Stimulated activated CD4-positive, alpha-beta T cell treated with anti-CD3 and anti-CD28 coated beads, Interleukin-4, amount 100 ng/mL, for 1 hour (primary cell): ENCODE measurements around the gene TAF1D.
"Not testable (repeated sequence)": the region's sequence is repeated elsewhere in the genome, so short reads cannot be mapped to it uniquely, and the experiment has no call there.

ENCODE experiments used
- DNase-seq: peaks from one replicate; pipeline ENCODE4 v3.0.0-alpha.2; 2020

The TAF1D gene, protein sequence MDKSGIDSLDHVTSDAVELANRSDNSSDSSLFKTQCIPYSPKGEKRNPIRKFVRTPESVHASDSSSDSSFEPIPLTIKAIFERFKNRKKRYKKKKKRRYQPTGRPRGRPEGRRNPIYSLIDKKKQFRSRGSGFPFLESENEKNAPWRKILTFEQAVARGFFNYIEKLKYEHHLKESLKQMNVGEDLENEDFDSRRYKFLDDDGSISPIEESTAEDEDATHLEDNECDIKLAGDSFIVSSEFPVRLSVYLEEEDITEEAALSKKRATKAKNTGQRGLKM

DNA sequence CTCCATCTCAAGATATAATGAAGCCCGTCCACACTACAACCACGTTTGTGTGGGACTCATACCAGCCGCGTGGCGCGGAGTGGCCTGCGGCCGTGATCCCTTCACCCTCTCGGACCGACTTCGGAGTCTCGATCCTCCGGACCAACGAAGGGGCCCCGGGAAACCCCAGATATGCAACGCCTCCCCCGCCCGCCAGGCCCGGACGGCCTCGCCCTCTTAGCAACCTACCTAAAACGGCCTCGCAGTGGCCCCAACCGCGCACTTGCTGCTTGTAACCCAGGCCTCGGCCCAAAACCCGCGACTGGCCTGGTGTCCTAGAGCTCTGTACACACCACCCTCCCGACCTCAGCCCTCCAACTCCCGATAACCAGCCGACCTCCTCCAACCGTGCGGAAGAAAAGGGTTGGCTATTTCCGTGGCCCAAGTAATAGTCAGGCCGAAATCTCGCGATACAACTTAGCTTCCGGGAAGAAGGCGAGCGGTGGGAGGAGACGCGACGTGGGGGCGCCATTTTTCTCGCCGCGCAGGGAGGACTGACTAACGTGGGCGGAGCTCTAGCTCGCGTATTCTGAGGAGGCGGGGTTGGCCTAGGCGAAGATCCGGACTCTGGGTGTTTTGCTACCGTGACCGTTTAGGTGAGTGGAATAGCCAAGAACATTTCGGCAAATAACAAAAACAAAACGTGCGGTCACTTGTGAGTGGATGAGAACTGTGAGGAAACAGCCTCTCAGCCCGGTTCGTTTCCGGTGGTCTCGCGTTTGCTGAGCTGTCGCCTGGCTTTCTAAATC lies at the start of gene TAF1D, which contains the start of gene C11orf54:
Gene TAF1D (minus strand): TSS at position 402 of the 788 bp plus-strand sequence. CDS start 2,191 bp downstream, outside the sequence.
Gene C11orf54 (plus strand): TSS at position 579 of the 788 bp plus-strand sequence. CDS start 5,722 bp downstream, outside the sequence.
- DNase-seq: peak; percentile 93

DNA sequence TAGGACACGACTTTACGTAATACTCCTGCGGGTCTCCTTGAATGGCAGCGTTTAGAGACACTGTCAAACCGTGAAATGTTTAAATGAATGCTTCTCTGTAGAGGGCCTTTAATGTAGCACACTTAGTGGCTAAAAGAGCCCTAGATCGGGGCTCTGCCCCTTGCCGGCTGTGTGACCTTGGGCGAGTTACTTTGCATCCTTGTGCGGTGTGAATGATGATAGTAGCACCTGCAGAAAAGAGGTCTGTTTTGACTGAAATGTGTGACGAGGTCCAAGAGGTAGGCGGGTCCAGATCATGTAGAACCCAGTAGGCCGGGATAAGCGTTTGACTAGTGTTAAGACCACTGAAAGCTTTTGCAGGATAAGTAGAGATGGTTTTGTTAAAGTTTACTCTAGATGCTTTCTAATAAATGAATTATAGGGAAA lies 43.7 kb upstream of the TAF1D start:
- no peak for DNase-seq

DNA sequence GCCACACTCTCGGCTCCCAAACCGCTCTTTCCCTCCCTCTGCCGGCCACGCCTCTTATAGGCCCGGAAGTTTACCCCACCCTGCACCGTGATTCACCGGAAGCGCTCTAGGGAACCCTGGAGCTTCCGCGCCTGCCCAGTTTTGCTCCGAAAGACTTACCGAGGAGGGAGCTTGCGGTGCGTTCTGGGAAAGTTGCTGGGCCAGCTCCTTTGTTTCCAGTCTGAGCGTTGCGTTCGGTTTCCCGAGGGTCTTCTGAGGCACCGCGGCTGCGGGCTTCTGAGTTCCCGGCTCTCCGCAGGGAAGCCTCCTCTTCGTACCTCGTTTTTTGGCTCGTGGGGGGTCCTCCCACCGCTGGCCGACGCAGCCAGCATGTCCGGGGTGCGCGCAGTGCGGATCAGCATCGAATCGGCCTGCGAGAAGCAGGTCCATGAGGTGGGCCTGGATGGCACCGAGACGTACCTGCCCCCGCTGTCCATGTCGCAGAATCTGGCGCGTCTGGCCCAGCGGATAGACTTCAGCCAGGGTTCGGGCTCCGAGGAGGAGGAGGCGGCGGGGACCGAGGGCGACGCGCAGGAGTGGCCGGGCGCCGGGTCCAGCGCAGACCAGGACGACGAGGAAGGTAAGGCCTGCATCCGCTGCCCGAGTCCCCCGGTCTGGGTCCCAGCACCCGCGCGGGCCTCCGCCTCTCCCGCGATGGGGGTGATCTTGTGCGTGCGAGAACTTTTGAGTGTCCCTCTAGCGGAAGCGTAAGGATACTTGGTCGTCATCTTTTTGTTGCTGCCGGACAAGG lies 43.0 kb upstream of the TAF1D start, which contains the start of gene MED17:
Gene MED17 (plus strand): TSS at position 138 of the 790 bp plus-strand sequence. CDS start 232 bp downstream, at position 370.
- peak; percentile 88 for DNase-seq

DNA sequence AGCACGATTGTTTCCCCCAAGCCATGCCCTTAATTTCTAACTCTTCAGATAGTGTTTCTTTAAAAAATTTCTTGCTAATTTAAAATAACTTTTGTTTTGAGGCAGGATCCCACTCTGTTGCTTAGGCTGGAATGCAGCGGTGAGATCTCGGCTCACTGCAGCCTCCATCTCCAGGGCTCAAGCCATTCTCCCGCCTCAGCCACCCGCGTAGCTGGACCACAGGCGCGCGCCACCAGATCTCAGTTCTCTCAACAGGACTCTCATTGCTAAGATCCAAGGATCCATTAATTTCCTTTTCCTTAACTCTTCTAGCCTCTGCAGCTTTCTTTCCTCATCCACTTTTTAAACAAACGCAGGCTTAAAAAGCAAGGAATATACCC lies 42.5 kb upstream of the TAF1D start:
- no peak for DNase-seq

DNA sequence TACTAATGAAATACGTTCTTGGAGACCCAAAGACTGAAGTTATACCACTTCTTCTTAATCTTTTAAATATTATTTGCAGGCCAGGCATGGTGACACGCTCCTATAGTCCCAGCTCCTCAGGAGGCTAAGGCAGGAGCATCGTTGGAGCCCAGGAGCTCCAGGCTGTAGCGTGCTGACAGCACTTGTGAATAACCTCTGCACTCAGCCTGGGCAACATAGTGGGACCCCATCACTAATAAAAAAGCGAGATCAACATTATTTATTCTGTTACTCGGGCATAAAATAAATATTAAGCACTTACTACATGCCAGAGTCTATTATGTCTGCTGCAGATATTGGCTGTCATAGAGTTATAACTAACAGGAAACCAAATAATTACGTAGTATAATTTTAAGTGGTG lies 42.1 kb upstream of the TAF1D start:
- no peak for DNase-seq

DNA sequence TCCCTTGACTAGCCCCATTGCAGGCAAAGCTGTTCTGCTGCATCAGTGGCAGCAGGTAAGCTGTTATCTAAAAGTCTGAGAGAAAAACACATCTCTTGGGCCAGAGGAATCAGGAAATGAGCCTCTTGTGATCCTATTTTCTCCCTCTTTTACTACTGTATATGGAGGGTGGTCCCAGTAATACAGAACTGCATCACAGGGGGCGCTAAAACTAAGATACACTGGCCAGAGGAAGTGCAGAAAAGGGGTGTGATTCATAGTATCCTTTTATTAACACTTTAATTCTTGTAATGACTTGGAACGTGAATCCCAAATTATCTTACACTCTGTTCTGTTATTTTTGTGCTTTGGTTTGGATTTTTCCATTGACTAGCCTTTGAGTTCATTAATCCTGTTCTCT lies 34.0 kb upstream of the TAF1D start:
- DNase-seq: no peak

DNA sequence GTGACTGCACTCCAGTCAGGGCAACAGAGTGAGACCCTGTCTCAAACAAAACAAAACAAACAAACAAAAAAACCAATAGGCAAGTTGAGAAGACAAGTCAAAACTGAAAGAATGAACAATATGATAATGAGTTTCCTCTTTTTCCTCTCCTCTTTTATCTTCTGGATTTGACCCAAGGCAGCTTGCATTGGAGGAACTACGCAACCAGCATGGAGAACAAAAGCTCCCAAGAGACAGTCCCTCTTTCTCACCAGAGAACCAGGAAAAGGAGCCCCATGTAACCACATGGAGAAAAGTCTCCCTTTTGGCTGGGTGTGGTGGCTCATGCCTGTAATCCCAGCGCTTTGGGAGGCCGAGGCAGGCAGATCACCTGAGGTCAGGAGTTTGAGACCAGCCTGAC lies 33.3 kb upstream of the TAF1D start:
- not testable (repeated sequence) for DNase-seq

DNA sequence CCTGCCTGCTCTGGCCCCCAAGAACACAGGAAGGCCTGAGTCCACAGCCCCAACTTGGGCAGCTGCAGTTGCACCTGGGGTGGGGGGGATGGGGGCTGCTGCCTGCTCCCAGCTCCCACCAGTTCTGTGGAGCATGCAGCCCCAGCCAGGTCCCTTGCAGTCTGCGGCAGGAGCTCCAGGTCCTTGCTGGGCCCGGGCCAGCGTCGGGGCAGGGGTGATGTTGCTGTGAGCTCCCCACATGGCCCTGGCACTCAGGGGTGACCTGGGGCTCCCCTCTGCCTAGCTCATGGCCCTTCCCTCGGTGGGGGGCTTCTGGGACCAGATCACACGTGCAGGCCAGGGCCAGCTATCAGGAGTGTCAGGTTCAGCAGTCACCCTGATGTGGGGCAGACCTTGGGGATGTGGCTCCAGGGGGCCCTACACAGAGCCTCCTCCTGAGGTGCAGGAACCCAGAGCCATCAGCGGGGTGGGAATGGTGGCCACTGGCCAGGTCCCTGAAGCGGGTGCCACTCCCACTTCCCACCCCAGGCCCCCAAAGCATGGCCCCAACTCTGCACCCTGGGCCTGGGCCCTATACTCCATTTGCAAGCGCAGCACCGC lies 32.4 kb upstream of the TAF1D start:
- DNase-seq: no peak

DNA sequence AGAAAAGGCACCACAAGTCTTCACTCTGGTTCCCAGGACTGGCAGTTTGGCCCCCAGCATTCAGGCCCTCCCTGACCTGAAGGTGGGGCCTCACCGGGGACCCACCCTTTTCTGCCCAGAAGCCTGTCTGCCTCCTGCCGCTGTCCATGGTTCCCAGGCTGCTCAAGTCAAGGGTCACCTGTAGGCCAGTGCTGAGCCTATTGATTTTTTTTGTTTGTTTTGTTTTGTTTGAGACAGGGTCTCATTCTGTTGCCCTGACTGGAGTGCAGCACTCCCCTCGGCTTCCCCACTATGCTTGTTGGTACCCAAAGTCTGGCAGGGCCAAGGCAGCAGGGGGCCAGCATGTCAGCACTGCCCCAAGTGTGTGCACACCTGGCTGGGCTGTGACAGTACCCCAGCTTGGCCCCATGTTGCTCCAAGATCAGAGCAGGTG lies 31.8 kb upstream of the TAF1D start:
- DNase-seq: no peak

DNA sequence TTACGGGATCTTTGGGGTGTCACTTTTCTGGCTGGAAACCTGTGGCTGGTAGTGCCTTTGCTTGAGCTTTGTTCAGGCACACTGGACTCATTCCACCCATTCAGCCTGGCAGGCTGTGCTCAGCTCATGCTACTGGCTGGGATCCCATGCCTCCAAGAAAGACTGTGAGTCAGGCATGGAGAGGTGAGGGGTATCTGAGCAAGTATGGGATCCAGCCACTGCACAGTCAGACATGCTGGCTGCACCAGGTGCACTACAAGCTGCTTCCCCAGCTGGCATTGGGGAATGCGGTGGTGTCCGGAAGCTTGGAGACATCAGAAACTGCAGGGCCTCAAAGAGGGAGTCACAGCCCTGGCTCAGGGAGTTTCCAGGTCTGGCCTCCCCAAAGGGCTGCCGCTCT lies 30.8 kb upstream of the TAF1D start:
- no peak for DNase-seq

DNA sequence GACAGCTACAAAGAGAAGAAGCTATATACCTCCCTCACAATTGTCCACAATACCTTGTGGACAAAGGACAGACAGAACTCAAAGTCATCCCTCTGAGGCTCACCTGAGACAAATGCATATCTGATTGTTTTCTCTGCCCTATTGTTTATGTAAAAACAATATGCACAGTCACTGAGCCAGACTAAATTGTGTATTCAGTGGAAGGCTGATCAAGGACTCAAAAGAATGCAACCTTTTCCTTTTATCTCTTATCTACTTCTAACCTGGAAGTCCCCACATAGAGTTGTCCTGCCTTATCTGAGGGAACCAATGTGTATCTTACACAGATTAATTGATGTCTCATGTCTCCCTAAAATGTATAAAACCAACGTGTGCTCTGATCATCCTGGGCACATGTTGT lies 28.9 kb upstream of the TAF1D start:
- DNase-seq: no peak

DNA sequence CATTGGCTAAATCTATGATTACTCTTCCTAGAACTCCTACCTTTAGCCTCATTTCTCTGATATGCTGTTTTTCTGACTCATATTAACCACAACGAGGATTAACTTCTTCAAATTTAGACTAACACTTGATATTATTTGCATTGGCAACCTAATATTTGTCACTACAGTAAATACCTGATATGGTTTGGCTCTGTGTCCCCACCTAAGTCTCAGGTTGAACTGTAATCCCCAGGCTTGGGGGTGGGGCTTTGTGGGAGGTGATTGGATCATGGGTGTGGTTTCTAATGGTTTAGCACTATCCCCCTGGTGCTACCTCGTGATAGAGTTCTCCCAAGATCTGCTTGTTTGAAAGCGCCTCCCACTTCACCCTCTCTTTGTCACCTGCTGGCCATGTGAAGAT lies 25.7 kb upstream of the TAF1D start:
- DNase-seq: no peak

DNA sequence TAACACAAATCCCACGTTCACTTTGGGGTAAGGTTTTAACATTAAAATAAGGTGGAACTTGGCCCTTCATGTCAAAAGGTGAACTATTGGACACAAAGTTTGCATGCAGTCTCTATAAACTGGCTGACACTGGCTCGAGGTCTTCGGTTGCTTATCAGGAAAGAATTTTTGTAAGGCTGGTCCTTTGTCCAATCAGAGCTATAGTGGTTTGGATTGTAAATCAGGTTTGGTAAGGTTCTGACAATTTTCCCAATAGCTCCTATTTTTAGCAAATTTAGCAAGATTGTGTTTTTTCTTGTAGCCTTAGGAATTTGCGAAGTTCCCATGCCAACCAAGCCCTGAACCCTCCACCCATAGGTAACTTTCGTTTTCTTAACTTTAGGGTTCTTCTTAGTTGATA lies 25.2 kb upstream of the TAF1D start:
- DNase-seq: no peak

DNA sequence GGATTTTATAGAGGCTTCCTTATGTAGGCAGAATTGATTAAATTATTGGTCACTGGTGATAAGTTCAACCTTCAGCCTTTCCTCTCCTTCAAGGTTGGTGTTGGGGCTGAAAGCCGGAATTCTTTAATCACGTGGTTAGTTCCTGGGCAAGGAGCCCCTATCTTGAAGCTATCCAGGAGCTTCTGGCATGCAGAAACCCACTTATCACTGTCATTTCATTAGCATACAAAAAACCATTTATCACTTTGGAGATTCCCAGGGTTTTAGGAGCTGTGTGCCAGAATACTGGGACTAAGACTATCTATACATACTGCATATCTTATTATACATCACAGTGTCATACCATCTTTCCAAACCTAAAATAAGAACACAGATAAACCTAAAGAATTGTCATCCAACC lies 24.3 kb upstream of the TAF1D start:
- DNase-seq: no peak

DNA sequence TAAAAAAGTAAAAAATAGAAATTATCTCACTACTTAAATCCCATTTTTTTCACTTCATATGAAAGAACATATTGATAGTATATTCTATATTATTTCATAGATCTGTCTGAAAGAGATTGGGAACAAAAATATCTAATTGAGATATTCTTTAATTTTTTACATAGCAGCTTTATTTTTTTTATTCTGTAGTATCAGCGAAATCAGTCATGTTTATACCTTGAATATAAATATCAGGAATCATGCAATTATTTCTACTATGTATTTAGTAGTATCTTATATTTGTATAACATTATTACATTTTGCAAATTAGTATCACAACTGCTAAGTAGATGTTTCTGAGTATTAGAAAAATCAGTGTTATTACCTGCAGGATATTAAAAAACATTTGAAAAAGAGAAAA lies 20.6 kb upstream of the TAF1D start:
- DNase-seq: no peak

DNA sequence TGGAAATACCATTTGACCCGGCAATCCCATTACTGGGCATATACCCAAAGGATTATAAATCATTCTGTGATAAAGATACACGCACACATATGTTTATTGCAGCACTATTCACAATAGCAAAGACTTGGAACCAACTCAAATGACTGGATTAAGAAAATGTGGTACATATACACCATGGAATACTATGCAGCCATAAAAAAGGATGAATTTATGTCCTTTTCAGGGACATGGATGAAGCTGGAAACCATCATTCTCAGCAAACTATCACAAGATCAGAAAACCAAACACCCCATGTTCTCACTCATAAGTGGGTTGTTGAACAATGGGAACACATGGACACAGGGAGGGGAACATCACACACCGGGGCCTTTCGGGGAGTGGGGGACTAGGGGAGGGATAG lies 17.8 kb upstream of the TAF1D start:
- not testable (repeated sequence) for DNase-seq

DNA sequence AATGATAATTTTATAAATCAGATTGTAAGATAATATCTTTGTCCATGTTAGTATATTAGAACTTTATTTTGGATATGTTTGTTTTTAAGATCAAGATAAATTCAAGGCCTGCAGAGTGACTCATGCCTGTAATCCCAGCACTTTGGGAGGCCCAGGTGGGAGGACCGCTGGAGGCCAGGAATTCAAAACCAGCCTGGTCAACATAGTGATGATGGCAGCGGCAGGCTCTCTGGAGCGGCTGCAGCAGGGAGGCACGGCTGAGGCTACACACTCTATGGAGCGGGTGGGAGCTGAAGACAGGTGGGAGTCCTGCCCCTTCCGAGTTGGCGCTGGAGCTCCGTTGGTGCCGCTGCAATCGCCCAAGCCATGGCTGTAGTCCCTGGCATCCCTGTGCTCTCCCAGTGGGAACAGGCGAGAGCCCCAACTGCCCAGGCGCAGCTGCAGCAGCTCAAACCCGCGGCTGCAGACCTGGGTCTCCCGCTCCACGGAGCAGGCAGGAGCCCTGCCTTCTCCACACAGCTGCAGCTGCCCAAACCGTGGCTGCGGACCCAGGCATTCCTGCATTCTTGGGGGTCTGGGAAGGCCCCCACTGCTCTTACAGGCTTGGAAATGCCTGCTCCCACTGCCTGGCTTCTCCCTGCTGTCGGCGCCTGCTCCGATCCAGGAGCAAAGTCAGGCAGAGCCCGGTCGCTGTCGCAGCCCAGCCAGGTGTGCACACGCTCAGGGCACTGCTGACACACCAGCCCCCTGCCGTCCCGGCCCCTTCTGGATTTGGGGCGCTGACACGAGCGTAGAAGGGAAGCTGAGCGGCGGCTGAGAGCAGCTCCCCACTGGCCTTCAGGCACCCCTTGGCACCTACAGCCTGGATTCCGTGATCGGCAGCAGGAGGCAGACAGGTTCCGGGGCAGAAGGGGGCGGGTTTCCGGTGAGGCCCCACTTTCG lies 16.9 kb upstream of the TAF1D start:
- DNase-seq: no peak

DNA sequence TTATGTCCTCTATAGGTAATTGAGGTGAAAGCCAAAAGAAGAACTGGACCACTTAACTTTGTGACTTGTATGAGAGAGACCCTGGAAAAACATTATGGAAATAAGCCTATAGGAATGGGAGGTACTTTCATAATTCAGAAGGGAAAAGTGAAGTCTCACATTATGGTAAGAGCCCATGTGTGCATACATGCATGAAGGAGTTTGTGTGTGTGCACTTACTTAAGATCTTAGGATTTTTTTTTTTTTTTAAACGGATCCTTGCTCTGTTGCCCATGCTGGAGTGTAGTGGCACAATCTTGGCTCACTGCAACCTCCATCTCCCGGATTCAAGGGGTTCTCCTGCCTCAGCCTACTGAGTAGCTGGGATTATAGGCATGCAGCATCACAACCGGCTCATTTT lies 16.0 kb upstream of the TAF1D start:
- no peak for DNase-seq

DNA sequence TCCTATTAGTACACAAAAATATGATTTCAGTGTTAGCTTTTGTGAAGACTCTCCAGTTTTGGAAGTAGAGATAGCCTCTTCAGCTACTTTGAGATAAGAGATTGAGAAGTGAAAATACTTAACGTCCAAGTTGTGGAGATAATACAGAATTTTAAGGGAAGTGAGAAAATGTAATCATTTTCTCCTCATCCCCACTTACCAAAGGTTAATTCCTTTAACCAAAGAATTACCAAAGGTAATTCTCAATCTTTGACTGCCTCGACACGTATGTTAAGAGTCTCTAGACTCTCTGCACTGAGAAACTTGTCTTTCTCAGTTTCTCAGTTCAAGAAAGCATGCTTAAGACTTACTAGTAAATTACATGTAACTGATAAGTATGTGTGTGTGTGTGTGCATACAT lies 15.5 kb upstream of the TAF1D start:
- no peak for DNase-seq

DNA sequence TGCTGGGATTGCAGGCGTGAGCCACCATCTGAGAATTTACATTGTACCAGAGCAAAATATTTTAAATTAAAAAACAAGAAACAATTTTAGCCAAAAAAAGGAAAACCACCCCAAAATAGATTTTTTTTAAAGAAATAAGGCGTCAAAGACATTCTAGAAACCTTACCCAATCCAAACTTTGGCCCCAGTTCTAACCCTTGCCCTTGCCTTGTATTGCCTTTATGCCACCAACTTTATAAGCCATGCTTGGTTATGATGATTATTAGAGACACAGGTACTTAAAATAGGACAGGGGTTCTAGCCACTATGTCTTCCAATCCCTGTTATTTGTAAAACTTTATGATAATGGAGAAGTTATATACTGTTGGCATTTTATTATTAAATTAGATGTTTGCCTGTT lies 11.9 kb upstream of the TAF1D start:
- DNase-seq: no peak

DNA sequence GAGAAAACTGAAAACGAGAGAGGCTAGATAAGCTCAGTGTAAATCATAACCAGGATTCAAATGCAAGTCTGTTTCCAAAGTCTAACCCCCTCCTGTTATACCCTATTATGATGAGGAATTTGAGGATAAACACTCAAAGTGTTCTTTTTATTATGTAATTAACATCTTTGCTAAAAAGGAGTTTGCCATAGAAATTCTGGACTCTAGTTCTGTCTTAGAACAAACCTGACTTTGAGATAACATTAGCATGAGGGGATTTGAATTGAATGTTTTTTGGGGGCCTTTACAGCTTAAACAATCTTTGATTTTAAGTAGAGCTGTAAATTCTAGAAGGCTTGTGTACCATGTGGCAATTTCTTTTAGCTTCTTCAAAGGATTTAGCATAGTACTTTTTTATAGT lies 9.7 kb upstream of the TAF1D start:
- DNase-seq: no peak

DNA sequence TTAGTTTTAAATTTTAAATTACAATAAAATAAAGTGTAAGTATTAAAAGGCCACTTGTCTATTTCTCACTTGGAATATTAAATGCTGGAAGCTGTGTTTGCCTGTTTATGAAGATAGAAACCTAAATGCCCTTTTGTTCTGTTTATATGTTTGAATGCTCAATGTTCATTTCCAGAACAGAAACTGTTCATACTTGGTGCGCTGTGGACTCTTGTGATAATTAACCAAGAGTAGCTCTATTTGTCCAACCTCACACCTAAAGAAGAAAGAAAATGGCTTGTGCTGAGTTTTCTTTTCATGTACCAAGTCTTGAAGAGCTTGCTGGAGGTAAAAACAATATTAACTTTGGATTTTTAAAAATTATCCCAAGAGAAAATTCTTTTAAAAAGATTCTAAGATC lies 5.8 kb upstream of the TAF1D start:
- DNase-seq: no peak
